K562 (cell line): Measurements from ENCODE around the gene ASB11. TPM values are rescaled to one million over a fixed set of nuclear protein-coding genes. Genes with fewer than 3 reads are reported as not detected.

Experiments used
- ATAC-seq: fragments of 200-7000 bp; cut with Tn5 transposase; 3 replicates; pipeline ENCODE4 v1.9.1; 2020; ENCODE audit warnings: moderate library complexity
- BruUV-seq: library from RNA; stranded (reverse); fragments of 400-500 nt; replicated peaks from 2 replicates; lab custom pipeline; 2021; lab: Mats Ljungman, UMichigan
- CTCF ChIA-PET: fragments of 300-600 bp; formaldehyde crosslinking; extraction: SDS; loops from one replicate; lab custom pipeline; 2021; ENCODE audit warnings: low intra/inter-chr PET ratio; lab: Yijun Ruan, JAX
- POLR2A ChIA-PET: fragments of 300-600, 350-650 bp; sonication (Branson Sonifier 250); formaldehyde crosslinking; extraction: SDS; loops from one replicate; lab custom pipeline; 2021; ENCODE audit warnings: antibody characterized with exemption, inconsistent platforms; lab: Yijun Ruan, JAX
- DNase-seq, 4 experiments: peaks; one replicate each; pipeline versions ENCODE4 v3.0.0 to v3.0.0-alpha.2; 2011 to 2018; ENCODE audit warnings: low spot score in 3 of 4, mixed read lengths in 3 of 4; ENCODE audit errors: extremely low read depth in 1 of 4
- FAIRE-seq: peaks from 2 replicates; lab custom pipeline; 2011; peaks lifted over from hg19 to GRCh38; lab: Jason Lieb, UNC
- H2AFZ ChIP-seq: 2 replicates; pipeline ENCODE4 v1.6.0; 2011; ENCODE audit warnings: low read depth, low read length, control low read depth, inconsistent platforms
- H3K27ac ChIP-seq: fragments of 200-600 bp; 3 replicates; pipeline ENCODE4 v1.8.0; 2011; ENCODE audit warnings: low read depth, mild to moderate bottlenecking, control low read depth, inconsistent platforms, low read length, moderate library complexity, mixed read lengths; ENCODE audit errors: extremely low read depth
- H3K27me3 ChIP-seq, 2 experiments: fragments of 300-600 bp in 1 of 2; 2 replicates in 1 of 2; 3 replicates in 1 of 2; pipeline versions ENCODE4 v1.6.0 to v1.8.0; 2011; ENCODE audit warnings: inconsistent platforms in 2 of 2, low read length in 2 of 2, mild to moderate bottlenecking in 1 of 2, mixed read lengths in 1 of 2, moderate library complexity in 1 of 2; ENCODE audit not compliant: control insufficient read depth in 2 of 2, insufficient read depth in 2 of 2
- H3K36me3 ChIP-seq: fragments of 300-600 bp; 3 replicates; pipeline ENCODE4 v1.8.0; 2011; ENCODE audit warnings: mild to moderate bottlenecking, low read length, inconsistent platforms; ENCODE audit not compliant: control insufficient read depth, insufficient read depth
- H3K4me1 ChIP-seq, 2 experiments: fragments of 200-600 bp in 1 of 2; replicated peaks in 1 of 2; 2 replicates in 1 of 2; 3 replicates in 1 of 2; pipeline versions ENCODE4 v1.5.1 to v1.8.0; 2011; ENCODE audit warnings: inconsistent platforms in 2 of 2, low read length in 2 of 2, mild to moderate bottlenecking in 1 of 2, mixed read lengths in 1 of 2, moderate library complexity in 1 of 2; ENCODE audit not compliant: control insufficient read depth in 2 of 2, insufficient read depth in 2 of 2
- H3K4me2 ChIP-seq: 2 replicates; pipeline ENCODE4 v1.6.1; 2011; ENCODE audit warnings: low read length, control low read depth, inconsistent platforms, mixed read lengths; ENCODE audit not compliant: insufficient read depth
- H3K4me3 ChIP-seq: fragments of 200-600 bp; sonication (generic), shearing (Covaris generic); 2 replicates; pipeline ENCODE4 v1.5.1; 2016; ENCODE audit warnings: control low read depth, inconsistent platforms
- H3K79me2 ChIP-seq: fragments of 200-600 bp; 3 replicates; pipeline ENCODE4 v1.8.0; 2011; ENCODE audit warnings: low read length, inconsistent platforms; ENCODE audit not compliant: control insufficient read depth, insufficient read depth
- H3K9ac ChIP-seq, 2 experiments: 2 replicates each; pipeline versions ENCODE4 v1.6.0 to v1.6.1; 2011; ENCODE audit warnings: low read depth in 2 of 2, low read length in 2 of 2, control low read depth in 1 of 2, inconsistent platforms in 1 of 2, mild to moderate bottlenecking in 1 of 2, mixed read lengths in 1 of 2; ENCODE audit not compliant: insufficient read depth in 1 of 2
- H3K9me1 ChIP-seq: one replicate; pipeline ENCODE4 v1.6.0; 2011; ENCODE audit warnings: inconsistent platforms, mild to moderate bottlenecking, low read length, moderate library complexity; ENCODE audit not compliant: control insufficient read depth, insufficient read depth
- H3K9me3 ChIP-seq: replicated peaks from 2 replicates; pipeline ENCODE4 v1.5.1; 2011; ENCODE audit warnings: low read depth, low read length, inconsistent platforms; ENCODE audit not compliant: control insufficient read depth, insufficient read depth
- H4K20me1 ChIP-seq: replicated peaks from 2 replicates; pipeline ENCODE4 v1.6.1; 2011; ENCODE audit warnings: low read length, inconsistent platforms, mixed read lengths; ENCODE audit not compliant: control insufficient read depth, insufficient read depth
- DIDO1 ChIP-seq: fragments of 450-650 bp; IDR thresholded peaks from 2 replicates; pipeline ENCODE4 v1.6.1; 2016; ENCODE audit warnings: low read depth, missing biosample characterization, missing genetic modification characterization
- ERF ChIP-seq: fragments of 450-650 bp; formaldehyde crosslinking; IDR thresholded peaks from 2 replicates; pipeline ENCODE4 v1.4.0; 2020; ENCODE audit warnings: mild to moderate bottlenecking, mixed read lengths
- HLTF ChIP-seq: fragments of 450-650 bp; IDR thresholded peaks from 2 replicates; pipeline ENCODE4 v1.6.1; 2016
- HMGN3 ChIP-seq: IDR thresholded peaks from 2 replicates; pipeline ENCODE4 v1.6.1; 2011; ENCODE audit warnings: borderline replicate concordance, low read depth, mild to moderate bottlenecking, mixed read lengths, low read length; ENCODE audit not compliant: insufficient read length; ENCODE audit errors: extremely low read depth
- HNRNPL ChIP-seq: fragments of 200-400 bp; formaldehyde crosslinking; IDR thresholded peaks from 2 replicates; pipeline ENCODE4 v1.6.1; 2017; ENCODE audit warnings: low read depth, mild to moderate bottlenecking, low read length
- PPARD ChIP-seq: fragments of 250-450 bp; sonication (Bioruptor Pico); IDR thresholded peaks from 2 replicates; pipeline ENCODE4 v1.8.0; 2022; ENCODE audit warnings: inconsistent platforms, mild to moderate bottlenecking, moderate library complexity
- RBM25 ChIP-seq: fragments of 200-400 bp; formaldehyde crosslinking; IDR thresholded peaks from 2 replicates; pipeline ENCODE4 v1.6.1; 2018; ENCODE audit warnings: low read length, low read depth, moderate library complexity; ENCODE audit not compliant: severe bottlenecking
- SUPT5H ChIP-seq: fragments of 450-650 bp; IDR thresholded peaks from 2 replicates; pipeline ENCODE4 v1.6.1; 2016
- ZBTB1 ChIP-seq: sonication (generic); formaldehyde crosslinking; IDR thresholded peaks from 2 replicates; pipeline ENCODE4 v1.8.1; 2023; ENCODE audit warnings: missing genetic modification reagents, low read depth, mild to moderate bottlenecking, borderline replicate concordance
- ZNF12 ChIP-seq: sonication (generic); formaldehyde crosslinking; IDR thresholded peaks from 2 replicates; pipeline ENCODE4 v1.4.0; 2020; ENCODE audit warnings: mild to moderate bottlenecking, missing genetic modification reagents
- ZNF217 ChIP-seq: sonication (generic); formaldehyde crosslinking; IDR thresholded peaks from 2 replicates; pipeline ENCODE4 v1.8.0; 2022; ENCODE audit warnings: mild to moderate bottlenecking, missing genetic modification reagents
- WGBS: fragments of 100-300 bp; shearing (Covaris generic); methylation state at CpG from one replicate; pipeline ENCODE4 v1.1.6; 2016; ENCODE audit warnings: low coverage, mixed read lengths; ENCODE audit not compliant: insufficient coverage; ENCODE audit errors: missing lambda C conversion rate; 5-methylcytosine and 5-hydroxymethylcytosine counted together
- in situ Hi-C: fragments of 300-500 bp; cut with MboI; formaldehyde crosslinking; loops from 4 replicates; pipeline ENCODE4 v1.15.0; 2018; ENCODE audit warnings: inconsistent platforms, mixed read lengths
- intact Hi-C: fragments of 100-400 bp; cut with micrococcal nuclease; formaldehyde crosslinking; loops from 2 replicates; pipeline ENCODE4 v1.14.2; 2022
- polyA plus RNA-seq, 8 experiments: library from polyadenylated mRNA; depleted of rRNA in 4 of 8; stranded (reverse) in 5 of 8; unstranded in 3 of 8; fragments of >200 nt; fragmentation: Nextera tagmentation in 2 of 8; fragmentation: Illumina TruSeq in 1 of 8; extraction: Ambion mirVana in 2 of 8; extraction: Trizol in 1 of 8; gene quantifications; 2 replicates each; pipeline versions ENCODE4 v1.2.1 to v1.2.3, GENCODE V29; 2011 to 2014; ENCODE audit warnings: inconsistent platforms in 1 of 8, missing spikeins in 1 of 8
- total RNA-seq, 7 experiments: library from RNA; depleted of rRNA in 6 of 7; stranded (reverse); fragments of >200 nt in 6 of 7; fragmentation: Illumina TruSeq in 2 of 7; extraction: Trizol in 2 of 7; gene quantifications; 2 replicates each; pipeline versions ENCODE4 v1.2.1 to v1.2.3, GENCODE V29; 2011 to 2021; ENCODE audit warnings: low replicate concordance in 1 of 7
- TF ChIP-seq, protein P1 (sequence below): fragments of 150-350 bp; IDR thresholded peaks from 2 replicates; pipeline ENCODE4 v1.6.1; 2014; ENCODE audit warnings: low read depth, mild to moderate bottlenecking, low read length, borderline replicate concordance
- TF ChIP-seq, protein P2 (sequence below): fragments of 450-650 bp; IDR thresholded peaks from 2 replicates; pipeline ENCODE4 v1.7.1; 2018; ENCODE audit warnings: mild to moderate bottlenecking, low read depth; ENCODE audit not compliant: partially characterized antibody
- TF ChIP-seq, protein P3 (sequence below), 2 experiments: fragments of 450-650 bp in 1 of 2; sonication (generic) in 1 of 2; formaldehyde crosslinking in 1 of 2; IDR thresholded peaks in 1 of 2; conservative IDR thresholded peaks in 1 of 2; 2 replicates each; pipeline versions ENCODE4 v1.6.1 to v1.8.1; 2016 to 2023; ENCODE audit warnings: mild to moderate bottlenecking in 2 of 2, moderate library complexity in 2 of 2, inconsistent platforms in 1 of 2, missing genetic modification reagents in 1 of 2

ASB11 gene
- total and polyA plus RNA-seq, 9 of the 15 experiments (the other 6 are each of a cell fraction or from before 2014, with no cell fraction given): not detected

DNA sequence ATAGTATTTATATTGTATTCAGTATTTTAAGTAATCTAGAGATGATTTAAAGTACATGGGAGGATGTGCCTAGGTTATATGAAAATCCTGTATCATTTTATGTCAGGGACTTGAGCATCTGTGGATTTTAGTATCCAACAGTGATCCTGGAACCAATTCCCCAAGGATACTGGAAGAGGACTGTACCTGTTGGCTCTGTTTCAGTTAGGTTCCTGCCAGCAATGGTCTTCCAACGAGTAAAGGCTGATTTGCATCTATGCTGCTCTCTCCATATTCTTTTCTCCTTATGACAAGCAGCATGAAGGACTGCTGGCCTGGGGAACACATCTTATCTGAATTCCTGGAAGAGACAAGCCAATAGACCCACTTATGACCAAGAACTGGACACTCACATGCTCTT is 80.4 kb downstream of the ASB11 start (continued):
- TF ChIP-seq DIDO1: no peak
- no peak for TF ChIP-seq HNRNPL
- TF ChIP-seq, protein P1, sequence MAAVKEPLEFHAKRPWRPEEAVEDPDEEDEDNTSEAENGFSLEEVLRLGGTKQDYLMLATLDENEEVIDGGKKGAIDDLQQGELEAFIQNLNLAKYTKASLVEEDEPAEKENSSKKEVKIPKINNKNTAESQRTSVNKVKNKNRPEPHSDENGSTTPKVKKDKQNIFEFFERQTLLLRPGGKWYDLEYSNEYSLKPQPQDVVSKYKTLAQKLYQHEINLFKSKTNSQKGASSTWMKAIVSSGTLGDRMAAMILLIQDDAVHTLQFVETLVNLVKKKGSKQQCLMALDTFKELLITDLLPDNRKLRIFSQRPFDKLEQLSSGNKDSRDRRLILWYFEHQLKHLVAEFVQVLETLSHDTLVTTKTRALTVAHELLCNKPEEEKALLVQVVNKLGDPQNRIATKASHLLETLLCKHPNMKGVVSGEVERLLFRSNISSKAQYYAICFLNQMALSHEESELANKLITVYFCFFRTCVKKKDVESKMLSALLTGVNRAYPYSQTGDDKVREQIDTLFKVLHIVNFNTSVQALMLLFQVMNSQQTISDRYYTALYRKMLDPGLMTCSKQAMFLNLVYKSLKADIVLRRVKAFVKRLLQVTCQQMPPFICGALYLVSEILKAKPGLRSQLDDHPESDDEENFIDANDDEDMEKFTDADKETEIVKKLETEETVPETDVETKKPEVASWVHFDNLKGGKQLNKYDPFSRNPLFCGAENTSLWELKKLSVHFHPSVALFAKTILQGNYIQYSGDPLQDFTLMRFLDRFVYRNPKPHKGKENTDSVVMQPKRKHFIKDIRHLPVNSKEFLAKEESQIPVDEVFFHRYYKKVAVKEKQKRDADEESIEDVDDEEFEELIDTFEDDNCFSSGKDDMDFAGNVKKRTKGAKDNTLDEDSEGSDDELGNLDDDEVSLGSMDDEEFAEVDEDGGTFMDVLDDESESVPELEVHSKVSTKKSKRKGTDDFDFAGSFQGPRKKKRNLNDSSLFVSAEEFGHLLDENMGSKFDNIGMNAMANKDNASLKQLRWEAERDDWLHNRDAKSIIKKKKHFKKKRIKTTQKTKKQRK: no peak
- no peak for TF ChIP-seq HMGN3
- no peak for TF ChIP-seq RBM25

DNA sequence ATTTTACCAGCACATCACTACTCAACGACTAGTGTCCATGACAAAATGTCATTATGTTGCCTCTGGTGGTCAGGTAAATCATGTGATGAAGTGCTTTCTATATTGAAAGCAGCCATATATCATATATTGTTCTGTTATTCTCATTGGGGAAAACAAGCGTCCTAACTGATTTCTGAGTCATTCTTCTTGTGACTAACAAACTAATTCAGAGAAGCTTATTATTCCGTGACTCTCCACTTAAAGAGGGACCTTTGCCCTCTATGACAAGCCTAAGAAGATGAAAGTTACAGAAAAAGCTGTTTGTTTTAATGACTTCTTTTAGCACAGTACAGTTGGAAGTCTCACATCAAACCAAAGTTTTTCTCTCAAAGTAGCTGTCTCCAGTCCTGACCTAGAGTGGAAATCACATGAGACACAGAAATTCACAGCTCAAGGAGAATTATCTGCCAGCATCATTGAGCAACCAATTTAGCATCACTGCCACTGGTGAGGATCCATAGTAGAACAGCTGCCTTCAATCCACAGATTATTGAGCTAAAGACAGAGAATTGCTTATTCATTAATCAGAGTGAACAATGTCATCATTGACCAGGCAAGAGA is 81.9 kb downstream of the ASB11 start:
- in situ Hi-C loops: no loop called here
- H3K4me1 ChIP-seq: no peaks in the 10 kb centered on the region
- H3K27ac ChIP-seq: no peak overlapping the region
- no peaks in the 10 kb centered on the region for H3K27me3 ChIP-seq
- FAIRE-seq (no peak), ATAC-seq (no peak), DNase-seq (no peak)
- no peak overlapping the region for H3K9ac ChIP-seq
- H3K9me1 ChIP-seq: no peaks in the 10 kb centered on the region
- ChIA-PET POLR2A (interaction anchor here (0.6 to 1.2 kb wide), 2 partner anchors 23 to 440 kb away, joined by 3 to 4 read pairs; no protein-coding TSS in a partner anchor), CTCF (no interaction called here)
- H3K4me3 ChIP-seq: no peak overlapping the region
- H4K20me1 ChIP-seq: no peaks in the 10 kb centered on the region
- no peak overlapping the region for H2AFZ ChIP-seq
- H3K4me2 ChIP-seq: no peak overlapping the region
- intact Hi-C loops: no loop called here
- H3K79me2 ChIP-seq: no peaks in the 10 kb centered on the region
- H3K36me3 ChIP-seq: no peaks in the 10 kb centered on the region
- 0% methylated on average over 3 of the region's 3 CpGs for WGBS
- no TSS peak for BruUV-seq
- no peaks in the 10 kb centered on the region for H3K9me3 ChIP-seq
- no peak for TF ChIP-seq ERF (CRISPR knock-in tag)
- TF ChIP-seq ZNF217 (CRISPR knock-in tag): no peak
- TF ChIP-seq ZBTB1: no peak
- no peak for TF ChIP-seq HLTF
- TF ChIP-seq, protein P2, sequence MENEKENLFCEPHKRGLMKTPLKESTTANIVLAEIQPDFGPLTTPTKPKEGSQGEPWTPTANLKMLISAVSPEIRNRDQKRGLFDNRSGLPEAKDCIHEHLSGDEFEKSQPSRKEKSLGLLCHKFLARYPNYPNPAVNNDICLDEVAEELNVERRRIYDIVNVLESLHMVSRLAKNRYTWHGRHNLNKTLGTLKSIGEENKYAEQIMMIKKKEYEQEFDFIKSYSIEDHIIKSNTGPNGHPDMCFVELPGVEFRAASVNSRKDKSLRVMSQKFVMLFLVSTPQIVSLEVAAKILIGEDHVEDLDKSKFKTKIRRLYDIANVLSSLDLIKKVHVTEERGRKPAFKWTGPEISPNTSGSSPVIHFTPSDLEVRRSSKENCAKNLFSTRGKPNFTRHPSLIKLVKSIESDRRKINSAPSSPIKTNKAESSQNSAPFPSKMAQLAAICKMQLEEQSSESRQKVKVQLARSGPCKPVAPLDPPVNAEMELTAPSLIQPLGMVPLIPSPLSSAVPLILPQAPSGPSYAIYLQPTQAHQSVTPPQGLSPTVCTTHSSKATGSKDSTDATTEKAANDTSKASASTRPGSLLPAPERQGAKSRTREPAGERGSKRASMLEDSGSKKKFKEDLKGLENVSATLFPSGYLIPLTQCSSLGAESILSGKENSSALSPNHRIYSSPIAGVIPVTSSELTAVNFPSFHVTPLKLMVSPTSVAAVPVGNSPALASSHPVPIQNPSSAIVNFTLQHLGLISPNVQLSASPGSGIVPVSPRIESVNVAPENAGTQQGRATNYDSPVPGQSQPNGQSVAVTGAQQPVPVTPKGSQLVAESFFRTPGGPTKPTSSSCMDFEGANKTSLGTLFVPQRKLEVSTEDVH: no peak
- no peak for TF ChIP-seq PPARD (CRISPR knock-in tag)
- no peak for TF ChIP-seq SUPT5H
- TF ChIP-seq, protein P3, sequence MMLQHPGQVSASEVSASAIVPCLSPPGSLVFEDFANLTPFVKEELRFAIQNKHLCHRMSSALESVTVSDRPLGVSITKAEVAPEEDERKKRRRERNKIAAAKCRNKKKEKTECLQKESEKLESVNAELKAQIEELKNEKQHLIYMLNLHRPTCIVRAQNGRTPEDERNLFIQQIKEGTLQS (IDR thresholded peaks at IDR 0.05): no peak
- TF ChIP-seq, protein P3 (CRISPR knock-in tag; conservative IDR thresholded peaks at IDR 0.05): no peak
- TF ChIP-seq ZNF12 (CRISPR knock-in tag): no peak
